HG03060 (cell line): Measurements from ENCODE around the gene FOXA2.

Experiments used
- ATAC-seq: cut with Tn5 transposase; IDR thresholded peaks from one replicate; pipeline ENCODE4 v1.9.1; 2021; ENCODE audit warnings: low read depth, moderate number of reproducible peaks; ENCODE audit not compliant: unreplicated experiment

Gene FOXA2

GRCh38 chr20:22584922-22585785 is 782 bp upstream of the FOXA2 start:
- no peak for ATAC-seq

- no peak for ATAC-seq
Measured at GRCh38 chr20:22583773-22584521, 425 bp downstream of the FOXA2 start.

GRCh38 chr20:22582964-22583772 is 1.2 kb downstream of the FOXA2 start:
- ATAC-seq, result no peak

- no peak for ATAC-seq
Measured at GRCh38 chr20:22582386-22582963, 1.9 kb downstream of the FOXA2 start.

GRCh38 chr20:22581437-22582385 is 2.7 kb downstream of the FOXA2 start:
- no peak for ATAC-seq

GRCh38 chr20:22579711-22580697 is 4.4 kb downstream of the FOXA2 start:
- no peak for ATAC-seq

GRCh38 chr20:22579119-22579427 is 5.3 kb downstream of the FOXA2 start:
- no peak for ATAC-seq

GRCh38 chr20:22578221-22579118 is 5.9 kb downstream of the FOXA2 start:
- ATAC-seq, result no peak

- ATAC-seq, result no peak
Measured at GRCh38 chr20:22577515-22578220, 6.7 kb downstream of the FOXA2 start.

- no peak for ATAC-seq
Measured at GRCh38 chr20:22576733-22577514, 7.4 kb downstream of the FOXA2 start.

- no peak for ATAC-seq
Measured at GRCh38 chr20:22576273-22576672, 8.1 kb downstream of the FOXA2 start.

GRCh38 chr20:22575737-22576136 is 8.6 kb downstream of the FOXA2 start:
- ATAC-seq, result no peak

GRCh38 chr20:22575087-22575721 is 9.2 kb downstream of the FOXA2 start:
- no peak for ATAC-seq

GRCh38 chr20:22574545-22575086 is 9.8 kb downstream of the FOXA2 start:
- ATAC-seq, result no peak

GRCh38 chr20:22572491-22572890 is 11.9 kb downstream of the FOXA2 start:
- no peak for ATAC-seq
